ENCODE results near the gene PIPOX. TPM values are rescaled to one million over a fixed set of nuclear protein-coding genes. Genes with fewer than 3 reads are reported as not detected.

The PIPOX gene
- total and polyA plus RNA-seq, 9 of the 15 experiments (the other 6 are each of a cell fraction or from before 2014, with no cell fraction given), result 0.15 to 2.2 (median 0.58) TPM; not detected in 2

GRCh38 chr17:29069526-29070041, 26.6 kb downstream of the PIPOX start:
- peak; percentile 94 for FAIRE-seq
- ATAC-seq, result peak; percentile 97
- Histone ChIP-seq H3K79me2 (ENCODE audit: control insufficient read depth, insufficient read depth, low read length) (no peaks in the 10 kb centered on the region), H3K36me3 (ENCODE audit: control insufficient read depth, insufficient read depth, low read length) (no peaks in the 10 kb centered on the region), H3K4me2 (ENCODE audit: insufficient read depth, low read length) (peak overlapping the region; percentile 55), H2AFZ (ENCODE audit: low read depth, low read length) (peak overlapping the region; percentile 86), H3K9ac (ENCODE audit: insufficient read depth in 1 of 2, low read depth in 2 of 2, low read length in 2 of 2) (peak overlapping the region; percentile 13 to 41; a peak in 2 of 4 replicates), H3K9me3 (replicated peaks; ENCODE audit: control insufficient read depth, insufficient read depth, low read depth, low read length) (no peaks in the 10 kb centered on the region), H4K20me1 (replicated peaks; ENCODE audit: control insufficient read depth, insufficient read depth, low read length) (no peaks in the 10 kb centered on the region), H3K4me1 (replicated peaks in 1 of 2; ENCODE audit: control insufficient read depth in 2 of 2, insufficient read depth in 2 of 2, low read length in 2 of 2) (peaks cover 3% of the 10 kb centered on the region in 2 experiments; a peak in 1 of 5 replicates), H3K9me1 (ENCODE audit: control insufficient read depth, insufficient read depth, low read length) (no peaks in the 10 kb centered on the region), H3K27ac (ENCODE audit: extremely low read depth, low read depth, low read length) (peak overlapping the region; percentile 59; the same call in 1 of the 3 replicates), H3K4me3 (no peak overlapping the region), H3K27me3 (ENCODE audit: control insufficient read depth in 2 of 2, insufficient read depth in 2 of 2, low read length in 2 of 2) (peaks cover 3 to 9% of the 10 kb centered on the region in 2 experiments; a peak in 3 of 5 replicates)
- ChIA-PET POLR2A (interaction anchor here (0.5 to 1.8 kb wide), 8 partner anchors 10 to 180 kb away, joined by 3 to 7 read pairs (median 3); no protein-coding TSS in a partner anchor), CTCF (ENCODE audit: low intra/inter-chr PET ratio) (interaction anchor here (1.0 kb wide), 1 partner anchor 35 kb away, joined by 3 read pairs; no protein-coding TSS in a partner anchor)
- WGBS (ENCODE audit: insufficient coverage, low coverage, missing lambda C conversion rate), result 12% methylated on average over 19 of the region's 19 CpGs
- no TSS peak for BruUV-seq (replicated peaks)
- in situ Hi-C loops (cut with MboI) (no loop called here), intact Hi-C loops (cut with micrococcal nuclease) (loop anchor here (5.0 kb wide), 1 partner anchor 47 kb away; no protein-coding TSS in a partner anchor)
- peak; percentile 74 to 86 (median 80) for DNase-seq (ENCODE audit: extremely low read depth in 1 of 4, low spot score in 3 of 4)
- peak; percentile 86 for TF ChIP-seq USF1 (CRISPR knock-in tag; IDR thresholded peaks at IDR 0.05)
- no peak for TF ChIP-seq GATAD2B (IDR thresholded peaks at IDR 0.05; ENCODE audit: borderline replicate concordance)
- TF ChIP-seq REST (IDR thresholded peaks at IDR 0.05; ENCODE audit: borderline replicate concordance), result peak; percentile 29; the same call in 1 of the 2 replicates
- TF ChIP-seq REST (CRISPR knock-in tag; IDR thresholded peaks at IDR 0.05; ENCODE audit: low read depth), result no peak
- TF ChIP-seq TBP (optimal IDR thresholded peaks at IDR 0.05; ENCODE audit: low read depth, low read length), result peak; percentile 56
- TF ChIP-seq RAD51 (IDR thresholded peaks at IDR 0.05; ENCODE audit: borderline replicate concordance, low read depth), result peak; percentile 85
- TF ChIP-seq CBX3 (IDR thresholded peaks at IDR 0.05; ENCODE audit: borderline replicate concordance in 1 of 2, low read length in 2 of 2), result peak in 1 of 2 experiments; percentile 49; a peak in 1 of 3 replicates
- 0 out of 2 replicates have a peak, but pooled peaks have one; percentile 26 for TF ChIP-seq ARID3A (IDR thresholded peaks at IDR 0.05; ENCODE audit: borderline replicate concordance, low read depth, low read length)
- TF ChIP-seq E2F1 (CRISPR knock-in tag; IDR thresholded peaks at IDR 0.05), result peak; percentile 76

Data from K562 (cell line).